GM19452 (cell line): ENCODE measurements around the gene CHAT.

Source experiments
- ATAC-seq: cut with Tn5 transposase; IDR thresholded peaks from one replicate; pipeline ENCODE4 v1.9.1; 2021; ENCODE audit not compliant: unreplicated experiment

Gene CHAT

DNA sequence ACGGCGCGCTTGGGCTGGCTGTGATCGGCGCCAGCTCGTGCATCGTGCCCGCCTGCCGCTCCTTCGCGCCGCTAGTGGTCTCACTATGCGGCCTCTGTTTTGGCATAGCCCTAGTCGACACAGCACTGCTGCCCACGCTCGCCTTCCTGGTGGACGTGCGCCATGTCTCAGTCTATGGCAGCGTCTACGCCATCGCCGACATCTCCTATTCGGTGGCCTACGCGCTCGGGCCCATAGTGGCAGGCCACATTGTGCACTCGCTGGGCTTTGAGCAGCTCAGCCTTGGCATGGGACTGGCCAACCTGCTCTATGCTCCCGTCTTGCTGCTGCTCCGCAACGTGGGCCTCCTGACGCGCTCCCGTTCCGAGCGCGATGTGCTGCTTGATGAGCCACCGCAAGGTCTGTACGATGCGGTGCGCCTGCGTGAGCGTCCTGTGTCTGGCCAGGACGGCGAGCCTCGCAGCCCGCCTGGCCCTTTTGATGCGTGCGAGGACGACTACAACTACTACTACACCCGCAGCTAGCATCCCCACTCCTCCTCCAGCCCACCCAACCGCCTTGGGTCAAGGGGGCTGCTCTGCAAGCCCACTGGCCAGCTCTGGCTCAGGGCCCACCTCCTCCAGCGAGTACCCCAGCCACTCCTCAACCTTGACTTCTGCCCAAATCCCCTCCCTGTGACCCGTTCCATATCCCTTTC is 1.9 kb upstream of the CHAT start:
- ATAC-seq = no peak

DNA sequence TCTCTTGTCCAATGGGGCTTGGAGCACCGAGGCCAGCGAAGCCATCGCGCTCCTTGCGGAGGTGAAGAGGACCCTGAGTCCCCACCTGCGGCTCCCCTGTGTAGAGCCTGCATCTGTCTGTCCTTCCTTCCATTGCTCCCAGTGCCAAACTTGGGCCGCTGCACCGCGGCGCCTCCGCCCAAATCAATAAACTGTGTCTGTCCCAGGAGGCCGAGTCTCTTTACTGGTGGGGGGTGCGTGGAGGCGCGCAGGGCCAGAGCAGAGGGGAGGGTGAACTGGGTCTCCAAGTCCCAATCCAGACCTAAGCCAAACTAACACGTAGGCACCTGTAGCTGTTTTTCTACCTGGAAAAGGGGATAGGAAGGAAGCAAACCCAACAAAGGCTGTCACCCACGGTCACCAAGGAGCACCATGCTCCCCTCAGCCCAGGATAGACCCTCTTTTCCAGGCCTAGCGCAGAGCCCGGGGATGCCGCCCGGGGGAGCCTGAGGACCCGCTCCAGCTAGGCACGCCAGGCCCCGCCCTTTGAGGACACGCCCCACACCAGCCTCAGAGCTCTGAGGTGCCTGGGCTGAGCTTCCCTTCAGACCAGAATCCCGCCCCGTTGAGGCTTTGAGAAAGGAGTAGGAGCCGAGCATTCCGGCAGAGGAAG is 1.2 kb upstream of the CHAT start:
- no peak for ATAC-seq

DNA sequence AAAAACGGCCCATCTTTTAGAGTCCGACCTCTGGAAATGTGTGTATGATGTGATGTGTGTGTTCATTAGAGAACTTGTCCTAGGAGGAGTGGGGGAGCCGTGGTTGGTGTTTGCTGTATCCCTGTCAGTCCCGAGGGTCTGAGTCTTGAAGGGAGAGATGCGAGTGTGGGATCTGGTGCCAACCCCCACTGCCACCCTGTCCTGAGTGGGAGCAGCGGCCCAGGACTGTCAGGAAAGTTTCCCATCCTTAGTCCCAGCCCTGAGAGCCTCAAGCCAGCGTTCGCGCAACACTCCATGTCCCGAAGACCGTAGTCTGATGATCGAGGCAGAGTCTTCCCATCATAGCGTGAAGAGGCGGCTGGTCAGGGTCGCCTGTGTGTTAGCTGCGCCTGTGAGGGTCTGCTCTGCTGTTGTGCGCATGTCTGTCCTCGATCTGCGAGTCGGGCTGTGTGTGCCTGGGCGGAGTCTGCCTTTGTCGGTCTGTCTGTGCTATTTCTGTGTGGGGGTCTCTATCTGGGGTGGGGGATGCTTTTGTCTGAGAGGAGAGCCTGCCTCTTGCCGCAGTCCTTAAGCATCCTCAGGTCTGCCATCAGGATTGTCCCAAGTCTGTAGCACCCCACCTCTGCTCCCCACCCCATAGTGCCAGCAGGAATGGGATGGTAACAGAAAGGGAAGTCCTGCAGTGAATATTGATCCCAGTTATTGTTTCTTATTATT is 514 bp upstream of the CHAT start:
- no peak for ATAC-seq

DNA sequence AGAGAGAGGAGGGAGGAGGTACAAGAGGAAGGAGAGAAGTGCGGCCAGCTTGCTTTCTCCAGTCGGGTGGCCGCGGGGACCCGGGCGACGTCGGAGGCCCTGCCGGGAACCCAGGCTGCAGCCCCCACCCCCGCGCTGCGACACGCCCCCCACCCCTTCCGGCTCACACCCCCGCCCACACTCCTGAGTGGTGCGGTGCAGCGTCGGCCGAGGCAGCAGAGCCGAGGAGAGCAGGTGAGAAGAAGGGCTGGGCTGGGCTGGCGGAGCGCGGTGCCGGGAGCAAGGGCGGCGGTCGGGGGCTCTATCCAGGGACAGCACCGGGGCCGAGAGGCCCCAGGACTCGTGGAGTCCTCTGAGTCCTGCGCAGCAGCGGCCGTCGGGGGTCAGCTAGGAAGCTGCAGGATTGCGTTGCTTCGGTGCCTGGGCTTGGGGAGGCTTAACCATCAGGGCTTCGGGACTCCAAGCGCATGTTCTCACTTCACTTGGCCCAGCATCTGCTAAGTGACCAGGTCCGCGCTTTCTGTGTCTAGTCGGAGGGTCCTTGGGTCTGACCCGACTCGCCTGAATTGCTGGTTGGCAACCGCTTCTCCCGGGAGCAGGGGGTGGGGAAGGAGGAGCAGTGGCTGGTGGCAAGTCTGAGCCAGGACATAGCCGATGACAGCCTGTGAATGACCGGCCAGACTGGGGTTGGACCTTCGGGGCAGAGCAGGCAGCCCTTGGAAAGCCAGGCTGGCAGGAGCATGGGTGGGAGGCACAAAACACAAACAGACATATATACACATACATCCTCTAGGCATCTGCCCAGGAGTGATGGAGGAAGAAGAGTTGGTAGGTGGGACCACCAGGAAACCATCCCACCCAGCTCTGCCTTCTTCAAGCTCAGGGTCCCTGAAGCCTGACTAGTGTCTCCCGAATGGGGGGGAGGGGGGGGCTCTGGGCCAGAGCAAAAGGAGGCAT is 683 bp downstream of the CHAT start:
- no peak for ATAC-seq

DNA sequence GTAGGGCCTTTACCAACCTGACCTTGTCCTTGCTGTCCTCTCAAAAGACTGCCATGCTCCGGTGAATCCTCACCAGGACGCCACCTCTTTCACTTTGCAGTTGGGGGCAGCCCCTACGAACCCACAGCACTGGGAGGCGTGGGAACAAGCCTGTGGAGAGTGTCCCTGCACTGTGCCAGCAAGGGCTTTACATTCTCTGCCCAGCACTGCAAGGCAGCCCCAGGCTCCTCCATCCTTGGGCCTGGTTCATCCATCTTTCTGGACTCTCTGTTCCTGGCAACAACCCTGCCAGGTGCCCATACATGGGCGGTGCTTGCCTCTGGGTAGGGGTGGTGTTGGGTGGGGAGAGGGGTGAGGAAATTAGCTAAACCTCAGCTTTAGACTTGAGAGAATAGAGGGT is 1.4 kb downstream of the CHAT start:
- ATAC-seq = no peak

DNA sequence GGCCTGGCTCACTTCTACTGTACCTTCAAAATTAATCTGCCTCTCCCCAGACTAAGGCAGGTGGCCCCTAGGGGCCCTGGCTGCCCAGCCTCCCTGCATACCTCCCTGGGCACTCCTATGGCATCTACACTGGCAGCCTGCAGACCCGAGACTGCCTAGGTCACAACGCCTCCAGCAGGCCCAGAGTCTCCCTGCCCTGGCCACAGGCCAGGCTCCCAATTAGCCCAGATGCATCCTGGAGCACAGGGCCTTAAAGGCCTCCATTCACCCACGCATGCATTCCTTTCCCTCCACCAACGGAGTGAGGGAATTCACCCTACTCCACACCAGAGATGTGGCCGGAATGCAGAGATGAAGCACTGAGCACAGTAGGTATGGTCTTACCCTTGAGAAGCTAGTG is 1.9 kb downstream of the CHAT start:
- ATAC-seq = no peak

DNA sequence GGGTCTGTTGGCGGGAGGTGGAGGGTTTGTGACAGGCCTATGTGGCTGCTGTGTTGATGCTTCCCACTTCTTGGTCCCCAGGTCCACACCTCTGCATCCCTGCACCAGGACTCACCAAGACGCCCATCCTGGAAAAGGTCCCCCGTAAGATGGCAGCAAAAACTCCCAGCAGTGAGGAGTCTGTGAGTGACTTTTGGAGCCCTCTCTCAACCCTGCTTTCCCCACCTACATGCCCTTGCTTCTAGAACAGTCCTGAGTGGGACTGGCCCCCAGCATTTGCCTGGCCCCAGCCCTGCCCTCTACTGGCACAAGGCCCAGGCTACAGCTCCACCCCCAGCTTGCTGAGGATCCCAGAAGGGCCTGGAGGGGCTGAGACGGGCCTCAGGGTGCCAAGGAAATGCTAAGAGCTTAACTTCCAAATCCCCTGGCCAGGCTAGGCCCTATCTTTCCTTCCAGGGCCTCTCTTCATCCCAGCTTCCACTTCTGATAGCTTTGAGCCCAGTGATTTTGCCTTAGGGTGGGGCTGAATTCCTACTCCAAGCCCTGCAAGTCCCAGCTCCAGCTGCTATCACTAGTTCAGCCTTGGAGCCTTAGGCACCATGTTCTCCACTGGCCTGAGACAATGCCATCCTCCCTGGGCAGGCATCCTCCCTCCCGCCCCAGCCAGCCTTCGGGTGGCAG is 2.7 kb downstream of the CHAT start:
- no peak for ATAC-seq

DNA sequence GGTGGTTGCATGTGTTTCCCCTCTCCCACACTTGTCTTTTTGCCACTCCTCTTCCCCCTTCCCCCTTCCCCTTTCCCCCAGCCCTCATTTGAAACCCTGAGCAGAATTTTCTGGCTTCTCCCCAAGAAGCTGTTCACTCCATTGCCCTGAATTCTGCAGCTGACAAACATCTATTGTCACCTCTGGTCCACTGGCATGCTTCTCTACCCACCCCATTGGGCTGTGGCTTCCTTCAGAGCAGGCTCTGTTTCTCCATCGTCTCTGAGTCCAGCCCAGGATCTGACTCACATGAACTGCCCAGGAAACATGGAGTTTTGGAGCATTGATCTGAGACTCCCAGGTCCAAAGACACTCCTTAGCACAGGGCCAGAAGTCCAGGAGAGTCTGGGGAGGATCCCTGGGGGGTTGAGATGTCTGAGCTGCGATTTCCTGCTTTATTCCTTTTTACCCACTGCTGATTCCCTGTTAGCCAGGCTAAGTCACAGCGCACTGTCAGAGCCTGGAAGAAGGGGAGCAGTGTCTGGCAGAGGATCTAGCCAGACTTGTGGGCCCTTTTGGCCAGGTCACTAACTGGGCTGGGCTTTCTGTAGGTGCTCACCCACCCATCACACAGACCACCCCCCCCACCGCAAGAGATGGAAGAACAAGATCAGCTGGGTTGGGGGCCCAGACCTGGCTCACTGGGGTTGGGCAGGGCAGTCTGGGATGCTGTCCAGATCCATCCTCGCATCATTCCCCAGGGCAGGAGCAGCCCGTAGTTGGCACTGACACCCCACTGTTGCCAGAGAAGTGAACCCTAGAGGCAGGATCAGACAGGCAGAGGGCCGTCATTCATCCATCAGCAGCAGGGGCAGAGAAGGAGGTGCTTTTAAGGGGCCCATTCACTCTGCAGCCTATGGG is 3.5 kb downstream of the CHAT start:
- ATAC-seq = no peak

DNA sequence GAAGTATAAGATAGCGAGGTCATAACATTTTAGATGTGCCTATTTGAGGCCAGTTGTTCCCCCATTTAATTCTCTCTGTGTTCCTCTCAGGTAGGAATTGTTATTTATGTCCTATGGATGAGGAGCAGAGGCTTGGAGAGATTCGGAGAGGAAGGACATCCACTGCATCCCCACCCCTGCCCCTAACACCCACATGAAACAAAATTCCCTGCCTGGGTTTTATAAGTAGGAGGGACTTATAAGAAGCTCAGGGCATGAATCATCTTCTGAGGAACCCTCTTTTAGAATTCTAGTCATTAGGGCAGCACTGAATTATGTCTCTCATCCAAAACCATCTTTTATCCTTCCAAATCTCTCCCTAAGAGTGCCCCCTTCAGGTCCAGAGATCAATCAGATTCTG is 5.0 kb downstream of the CHAT start:
- ATAC-seq = no peak

DNA sequence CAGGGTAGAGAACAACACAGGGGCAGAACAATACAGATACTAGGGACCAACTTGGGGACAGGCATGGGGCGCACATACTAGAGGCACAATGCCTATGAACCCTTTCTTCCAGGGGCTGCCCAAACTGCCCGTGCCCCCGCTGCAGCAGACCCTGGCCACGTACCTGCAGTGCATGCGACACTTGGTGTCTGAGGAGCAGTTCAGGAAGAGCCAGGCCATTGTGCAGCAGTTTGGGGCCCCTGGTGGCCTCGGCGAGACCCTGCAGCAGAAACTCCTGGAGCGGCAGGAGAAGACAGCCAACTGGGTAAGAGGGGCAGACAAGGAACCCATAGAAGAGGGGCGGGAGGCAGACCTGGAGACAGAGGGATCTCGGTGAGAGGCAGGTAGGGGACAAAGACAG is 5.8 kb downstream of the CHAT start:
- no peak for ATAC-seq

DNA sequence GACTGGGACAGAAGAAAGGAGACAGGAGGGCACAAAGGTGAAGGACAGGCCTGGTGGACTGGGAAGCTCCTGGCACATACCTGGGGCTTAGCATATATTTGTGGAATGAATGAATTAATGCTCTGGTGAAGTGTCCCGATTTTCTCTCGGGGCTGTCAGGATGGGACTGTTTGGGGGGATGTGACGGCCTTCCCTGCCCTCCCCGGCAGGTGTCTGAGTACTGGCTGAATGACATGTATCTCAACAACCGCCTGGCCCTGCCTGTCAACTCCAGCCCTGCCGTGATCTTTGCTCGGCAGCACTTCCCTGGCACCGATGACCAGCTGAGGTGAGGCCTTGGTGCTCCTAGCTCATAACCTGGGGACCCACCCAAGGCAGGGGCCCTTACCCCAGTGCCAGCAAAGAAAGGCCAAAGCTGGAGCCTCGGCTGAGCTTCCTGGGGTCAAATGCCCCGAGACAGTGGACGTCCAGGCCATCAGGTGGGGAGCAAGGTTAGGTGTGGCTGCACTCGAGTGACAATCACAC is 6.5 kb downstream of the CHAT start:
- no peak for ATAC-seq

DNA sequence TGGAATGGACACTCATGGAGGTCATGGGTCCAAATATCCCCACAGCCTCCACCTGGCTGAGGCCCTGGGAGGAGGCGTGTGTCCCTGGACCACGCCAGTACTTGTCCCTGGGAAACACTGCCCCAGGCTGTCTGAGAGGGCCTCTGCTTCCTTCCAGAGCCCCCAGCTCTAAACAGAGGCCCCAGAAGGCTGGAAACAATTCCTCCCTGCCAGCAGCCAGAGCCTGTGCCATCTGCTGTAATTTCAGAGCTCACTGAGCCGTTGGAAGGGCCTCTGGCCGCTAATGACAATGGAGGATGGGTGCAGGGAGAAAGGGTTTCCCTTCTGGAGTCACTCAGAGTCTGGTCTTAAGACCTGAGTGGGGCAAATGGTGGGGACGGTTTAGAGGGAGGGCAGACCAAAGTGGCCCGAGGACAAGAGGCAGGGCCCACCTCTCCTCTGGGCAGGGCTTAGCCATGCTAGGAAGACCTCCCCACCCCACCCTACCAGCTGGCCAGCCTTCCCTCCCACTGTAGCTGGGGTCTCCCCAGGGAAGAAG is 7.1 kb downstream of the CHAT start:
- ATAC-seq = no peak

DNA sequence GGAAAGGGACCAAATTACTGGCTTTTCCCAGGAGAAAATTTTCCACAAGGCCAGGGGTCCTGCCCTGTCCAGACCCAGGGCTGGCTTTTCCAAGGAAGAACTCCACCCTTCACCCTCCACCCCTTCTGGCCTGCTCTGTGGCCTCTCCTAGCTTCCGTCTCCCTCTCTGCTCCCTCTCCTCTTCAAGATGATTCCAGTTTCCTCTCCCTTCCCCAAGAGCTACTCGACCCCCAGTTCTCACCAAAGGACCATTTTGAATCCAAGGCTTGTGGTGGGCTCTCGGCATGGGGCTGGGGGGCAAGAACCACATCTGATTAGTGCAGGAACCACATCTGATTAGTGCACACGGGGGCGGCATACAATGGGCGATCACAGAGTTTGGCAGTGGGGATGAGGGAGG is 7.7 kb downstream of the CHAT start:
- ATAC-seq = no peak

DNA sequence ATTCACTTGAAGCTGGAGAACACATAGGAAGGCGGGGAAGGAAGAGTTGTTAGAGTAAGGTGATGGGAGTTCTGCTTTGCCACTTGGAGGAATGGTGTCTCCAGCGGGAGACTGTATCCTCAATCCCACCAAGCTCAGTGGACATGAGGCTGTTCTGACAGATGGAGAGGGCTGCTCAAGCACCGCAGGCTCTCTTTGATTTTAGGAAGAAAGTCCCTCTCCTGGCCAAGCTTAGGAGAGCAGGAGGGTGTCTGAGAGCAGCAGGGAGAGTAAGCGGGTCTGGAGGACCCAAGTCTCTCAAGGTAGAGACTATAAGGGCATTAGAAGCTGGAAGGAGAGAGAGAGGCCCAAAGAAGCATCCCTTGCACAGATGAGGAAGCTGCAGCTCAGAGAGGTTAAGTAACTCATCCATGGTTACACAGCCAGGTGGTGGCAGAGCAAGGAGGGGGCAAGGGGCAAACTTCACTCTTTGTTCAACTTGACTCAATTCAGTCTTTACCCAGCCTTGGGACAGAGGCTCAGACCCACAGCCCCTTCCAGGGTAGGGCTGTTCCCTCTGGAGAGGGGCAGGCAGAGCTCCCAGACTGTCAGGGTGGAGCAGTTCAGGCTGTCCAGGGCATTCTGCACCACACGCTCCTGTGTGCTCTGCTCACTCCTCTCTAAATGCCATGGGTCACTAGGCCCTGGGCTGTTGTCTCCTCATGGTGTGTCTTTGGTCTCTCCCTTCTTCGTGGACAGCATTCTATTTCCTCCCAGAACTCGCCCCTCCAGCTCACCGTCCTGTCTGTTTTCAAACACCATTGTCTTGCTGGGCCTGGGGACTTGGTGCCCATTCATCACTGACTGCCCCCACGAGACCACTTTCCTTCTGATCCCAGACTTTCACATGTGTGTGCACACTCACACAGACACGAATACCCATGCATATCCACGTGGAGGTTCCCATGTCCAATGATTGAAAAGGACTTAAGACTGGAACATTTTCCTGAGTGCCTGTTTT is 8.9 kb downstream of the CHAT start:
- ATAC-seq = no peak

DNA sequence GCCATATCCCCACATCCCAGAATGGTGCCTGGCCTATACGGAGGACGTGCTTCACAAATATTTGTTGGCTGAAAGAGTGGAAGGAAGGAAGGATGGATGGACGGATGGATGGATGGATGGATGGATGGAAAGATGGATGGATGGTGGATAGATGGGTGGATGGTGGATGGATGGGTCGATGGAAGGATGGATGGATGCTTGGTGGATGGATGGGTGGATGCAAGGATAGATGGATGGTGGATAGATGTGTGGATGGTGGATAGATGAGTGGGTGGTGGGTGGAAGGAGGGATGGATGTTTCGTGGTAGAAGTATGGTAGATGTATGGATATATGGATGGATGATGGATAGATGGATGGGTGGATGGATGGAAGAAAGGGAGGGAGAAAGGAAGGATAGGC is 10.8 kb downstream of the CHAT start:
- no peak for ATAC-seq

DNA sequence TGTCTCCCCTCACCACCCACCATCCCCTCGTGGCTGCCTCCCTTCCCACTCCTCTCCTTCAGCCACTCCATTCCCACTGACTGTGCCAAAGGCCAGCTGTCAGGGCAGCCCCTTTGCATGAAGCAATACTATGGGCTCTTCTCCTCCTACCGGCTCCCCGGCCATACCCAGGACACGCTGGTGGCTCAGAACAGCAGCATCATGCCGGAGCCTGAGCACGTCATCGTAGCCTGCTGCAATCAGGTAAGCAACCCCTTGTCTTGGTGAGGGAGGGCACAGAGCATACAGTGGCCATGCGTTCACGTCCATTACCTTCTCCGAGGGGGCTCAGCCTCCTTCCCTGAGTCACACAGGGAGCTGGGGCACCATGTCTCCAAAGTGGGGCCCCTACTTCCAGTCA is 11.6 kb downstream of the CHAT start:
- no peak for ATAC-seq

DNA sequence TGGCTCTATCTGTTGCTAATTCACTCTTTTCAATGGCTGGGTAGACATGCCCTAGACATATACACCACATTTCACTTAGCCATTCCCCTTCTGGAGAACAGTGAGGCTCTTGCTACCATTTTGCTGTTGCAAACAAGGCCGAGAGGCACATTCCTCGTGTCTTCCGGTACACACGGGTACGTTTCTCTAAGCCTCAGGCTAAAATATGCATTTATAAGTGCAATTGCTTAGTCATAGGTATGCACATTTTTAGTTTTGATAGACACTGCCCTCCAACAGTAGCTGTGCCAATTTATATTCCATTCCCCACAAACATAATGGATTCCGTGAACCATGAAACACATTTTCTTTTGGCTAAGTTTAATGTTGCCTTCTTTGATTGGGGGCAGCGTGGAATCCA is 13.2 kb downstream of the CHAT start:
- no peak for ATAC-seq

DNA sequence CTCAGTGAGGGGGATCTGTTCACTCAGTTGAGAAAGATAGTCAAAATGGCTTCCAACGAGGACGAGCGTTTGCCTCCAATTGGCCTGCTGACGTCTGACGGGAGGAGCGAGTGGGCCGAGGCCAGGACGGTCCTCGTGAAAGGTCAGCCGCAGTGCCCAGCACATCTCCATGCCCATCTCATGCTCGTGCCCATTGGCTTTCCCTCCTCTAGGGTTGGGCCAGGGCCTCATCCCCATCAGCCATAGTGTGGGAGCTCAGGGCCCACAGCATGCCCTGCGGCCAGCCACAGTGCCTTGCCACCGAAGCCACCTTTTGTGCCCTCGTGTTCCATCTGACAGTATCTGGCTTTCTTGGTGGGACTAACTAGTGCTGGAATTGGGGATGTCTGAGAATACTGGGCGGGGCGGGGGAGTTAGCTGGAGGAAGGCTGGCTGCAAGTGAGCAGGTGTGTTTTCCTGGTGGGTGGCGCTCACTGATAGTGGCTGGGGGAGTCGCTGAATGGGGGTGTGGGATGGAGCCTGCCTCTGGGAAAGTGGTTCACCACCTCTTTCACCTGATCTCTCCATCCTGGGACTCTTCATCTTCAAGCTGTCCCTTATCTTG is 13.9 kb downstream of the CHAT start:
- no peak for ATAC-seq
